HG03378 (cell line): Measurements from ENCODE around the gene CELF2.

Source experiments
- ATAC-seq: cut with Tn5 transposase; IDR thresholded peaks from one replicate; pipeline ENCODE4 v1.9.1; 2021; ENCODE audit warnings: mild to moderate bottlenecking, moderate library complexity; ENCODE audit not compliant: unreplicated experiment

CELF2 gene

GRCh38 chr10:11057018-11057417 lies 39.3 kb downstream of the CELF2 start:
- ATAC-seq: no peak

- ATAC-seq: no peak
Measured at GRCh38 chr10:11057448-11057847, 39.8 kb downstream of the CELF2 start.

DNA sequence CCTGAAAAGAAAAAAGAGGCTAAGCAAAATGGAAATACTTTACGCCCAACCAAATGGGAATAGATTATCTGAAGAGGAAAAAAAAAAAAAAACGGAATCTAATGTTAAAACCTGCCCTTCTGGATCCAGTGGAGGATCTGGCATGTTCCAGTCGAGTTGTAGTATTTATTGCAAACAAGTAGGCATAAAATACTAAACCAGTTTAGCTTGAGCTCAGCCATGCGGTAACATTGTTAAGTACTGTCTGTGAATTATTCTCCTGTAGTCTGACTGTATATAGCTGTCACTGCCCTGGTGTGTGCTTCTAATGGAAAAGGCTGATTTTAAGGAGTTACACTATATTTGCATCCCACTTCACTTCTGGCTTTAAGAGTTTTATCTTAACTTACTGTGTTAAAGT lies 40.3 kb downstream of the CELF2 start:
- ATAC-seq: no peak

DNA sequence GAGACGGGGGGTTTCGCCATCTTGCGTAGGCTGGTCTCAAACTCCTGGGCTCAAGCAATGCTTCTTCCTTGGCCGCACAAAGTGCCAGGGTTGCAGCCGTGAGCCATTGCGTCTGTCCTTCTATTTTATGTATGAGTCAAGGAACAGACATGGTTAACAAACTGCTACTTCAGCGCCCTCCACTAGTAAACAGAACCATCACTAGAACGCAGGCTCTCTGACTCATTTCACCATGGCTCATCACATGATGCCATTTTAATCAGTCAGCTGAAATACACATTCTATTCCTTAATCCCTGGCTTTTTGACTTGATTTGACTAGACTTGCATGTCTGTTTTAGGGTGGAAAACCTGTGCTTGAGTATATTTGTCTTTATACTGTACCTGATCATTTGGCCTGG lies 41.3 kb downstream of the CELF2 start:
- ATAC-seq: no peak

GRCh38 chr10:11063856-11064255 lies 46.2 kb downstream of the CELF2 start:
- ATAC-seq: no peak

DNA sequence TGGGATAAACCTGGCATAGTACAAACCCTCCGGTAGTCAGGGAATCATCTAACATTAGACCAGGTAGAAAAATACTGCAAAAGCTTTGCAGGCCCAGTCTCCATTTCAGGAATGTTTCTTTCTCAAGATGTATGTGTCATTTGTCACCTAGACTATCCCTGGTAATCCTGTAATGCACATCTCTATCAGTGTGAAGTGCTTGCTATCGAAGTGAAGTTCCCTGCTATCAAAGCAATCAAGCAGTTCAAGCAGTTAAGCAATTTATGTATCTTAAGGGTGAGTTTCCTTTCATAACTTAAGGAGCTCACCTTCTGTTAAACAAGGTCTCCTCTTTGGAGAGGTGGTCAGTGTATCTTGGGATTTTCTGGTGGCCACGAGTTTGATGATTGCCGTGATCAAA lies 47.2 kb downstream of the CELF2 start:
- ATAC-seq: no peak

DNA sequence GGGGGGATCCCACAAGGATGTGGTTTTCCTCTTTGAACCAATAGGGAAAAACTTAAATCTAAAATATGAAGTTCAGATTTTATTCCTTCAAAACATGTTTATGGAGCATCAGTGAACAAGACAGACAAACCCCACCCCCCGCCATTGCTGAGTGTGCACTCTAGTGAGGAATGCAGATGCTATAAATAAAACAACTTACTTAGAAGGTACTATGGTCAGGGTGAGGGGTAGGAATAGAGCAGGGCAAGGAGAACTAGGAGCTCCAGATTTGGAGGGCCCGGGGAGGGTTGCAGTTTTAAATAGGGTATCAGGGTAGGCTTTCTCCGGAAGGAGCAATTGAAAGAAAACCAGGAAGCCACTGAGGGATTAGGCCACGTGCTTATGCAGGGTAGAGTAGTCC lies 47.9 kb downstream of the CELF2 start:
- no peak for ATAC-seq

DNA sequence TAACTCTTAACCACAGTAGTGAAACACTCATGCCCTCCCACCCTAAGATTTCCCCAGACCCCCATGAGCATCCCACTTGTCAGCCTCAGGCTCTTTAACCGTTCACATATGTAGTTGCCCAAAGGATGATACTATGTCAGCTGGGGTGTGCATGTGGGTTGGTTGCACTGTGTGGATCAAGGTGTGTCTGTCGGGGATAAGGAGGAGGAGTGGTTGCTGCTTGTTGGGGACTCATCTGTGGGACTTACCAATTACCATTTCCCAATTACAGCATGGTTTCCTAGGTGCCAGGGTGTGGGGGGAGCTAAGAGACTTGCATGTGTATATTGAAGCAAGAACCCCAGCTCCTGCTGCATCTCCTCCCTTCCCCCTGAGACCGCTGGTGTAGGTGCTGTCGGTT lies 48.8 kb downstream of the CELF2 start:
- ATAC-seq: no peak

GRCh38 chr10:11068861-11069633 lies 51.4 kb downstream of the CELF2 start:
- ATAC-seq: no peak

- ATAC-seq: no peak
Measured at GRCh38 chr10:11073410-11073809, 55.7 kb downstream of the CELF2 start.

DNA sequence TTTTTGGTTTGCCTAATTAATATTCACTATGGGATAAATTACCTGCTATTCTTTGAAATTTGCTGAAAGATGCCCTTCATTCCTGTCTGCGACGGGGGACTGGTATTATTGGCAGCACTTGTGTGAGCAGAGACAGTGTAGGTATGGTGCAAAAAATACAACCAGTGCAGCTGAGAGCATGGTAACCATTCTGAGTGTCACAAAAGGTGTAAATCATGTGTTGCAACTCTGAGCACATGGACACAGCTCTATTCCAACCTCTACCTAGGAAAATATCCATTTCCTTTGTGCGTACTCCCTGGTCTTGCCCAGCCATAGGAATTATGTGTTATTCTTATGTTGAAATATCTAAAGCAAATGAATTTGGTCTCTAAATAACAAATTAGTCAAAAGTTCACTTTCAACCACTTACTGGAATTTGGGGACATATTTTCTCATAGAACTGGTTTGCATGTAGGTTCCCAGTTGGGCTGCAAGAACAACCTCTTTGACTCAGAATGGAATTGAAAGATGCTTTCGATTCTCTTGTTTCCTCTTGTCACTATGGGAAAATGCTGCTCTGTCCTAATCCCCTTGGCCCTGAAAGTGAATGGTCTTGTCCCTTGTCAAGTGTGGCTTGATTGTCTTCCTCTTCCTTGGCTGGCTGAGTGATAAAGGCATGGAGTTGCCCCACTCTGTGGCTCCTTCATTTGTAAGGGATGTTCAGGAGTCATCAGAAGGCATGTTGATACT lies 57.0 kb downstream of the CELF2 start:
- peak; percentile 93 for ATAC-seq

DNA sequence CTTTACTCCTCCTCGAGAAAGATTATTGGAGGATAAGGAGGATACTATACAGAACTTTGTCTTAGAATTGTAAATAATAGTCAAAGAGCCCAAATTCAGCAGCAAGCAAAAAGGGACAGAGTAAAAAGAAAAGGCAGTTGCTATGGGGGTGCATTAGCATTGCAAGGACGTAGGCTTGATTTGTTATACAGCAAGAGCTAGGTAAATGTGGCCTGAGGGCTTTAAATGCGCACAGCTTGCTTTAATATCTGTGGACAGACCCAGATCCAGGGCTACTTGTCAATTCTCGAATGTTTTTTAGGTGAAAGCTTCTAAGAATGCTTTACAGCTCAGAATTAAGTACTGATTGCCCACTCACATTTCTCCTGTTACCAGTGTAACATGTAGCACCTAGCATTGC lies 58.5 kb downstream of the CELF2 start:
- no peak for ATAC-seq

- ATAC-seq: no peak
Measured at GRCh38 chr10:11080564-11080984, 62.9 kb downstream of the CELF2 start.

DNA sequence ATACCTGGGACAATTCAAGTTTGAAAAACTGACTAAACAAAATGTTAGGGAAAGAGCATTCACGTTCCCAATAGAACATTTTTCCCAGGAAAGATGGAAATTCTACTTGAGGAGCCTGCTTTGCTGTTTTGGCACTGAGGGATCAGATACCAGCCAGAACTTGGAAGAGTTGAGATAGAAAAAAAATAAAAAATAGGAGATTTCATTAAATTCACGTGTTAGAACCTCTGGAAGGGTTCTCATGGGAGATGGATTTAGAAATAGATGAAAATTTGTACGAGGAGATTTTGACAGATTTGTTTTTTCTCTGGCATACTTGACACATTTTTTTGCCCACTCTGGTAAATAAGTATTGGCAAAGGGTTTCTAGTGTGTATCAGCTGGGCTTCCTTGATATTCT lies 63.7 kb downstream of the CELF2 start:
- ATAC-seq: no peak

- no peak for ATAC-seq
Measured at GRCh38 chr10:11082526-11082925, 64.9 kb downstream of the CELF2 start.

DNA sequence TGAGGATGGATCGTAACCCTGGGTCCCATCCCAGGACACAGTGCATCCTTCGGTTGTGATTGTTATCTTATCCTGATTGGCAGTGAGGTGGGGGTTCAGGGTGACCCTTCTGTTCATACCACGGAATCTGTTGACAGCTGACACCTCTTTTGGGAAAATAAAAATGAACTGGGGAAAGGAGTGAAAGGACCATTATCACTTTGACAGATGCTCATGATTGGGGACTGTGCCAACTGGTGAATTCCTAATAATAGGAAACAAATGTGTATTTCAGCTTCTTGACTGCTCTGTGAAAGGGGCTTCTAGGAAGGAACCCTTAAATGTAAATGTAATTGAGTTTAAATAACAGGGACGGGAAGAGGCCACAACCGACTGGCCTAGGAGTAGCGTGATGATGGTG lies 65.4 kb downstream of the CELF2 start:
- ATAC-seq: no peak

GRCh38 chr10:11085545-11085944 lies 67.9 kb downstream of the CELF2 start:
- ATAC-seq: no peak

DNA sequence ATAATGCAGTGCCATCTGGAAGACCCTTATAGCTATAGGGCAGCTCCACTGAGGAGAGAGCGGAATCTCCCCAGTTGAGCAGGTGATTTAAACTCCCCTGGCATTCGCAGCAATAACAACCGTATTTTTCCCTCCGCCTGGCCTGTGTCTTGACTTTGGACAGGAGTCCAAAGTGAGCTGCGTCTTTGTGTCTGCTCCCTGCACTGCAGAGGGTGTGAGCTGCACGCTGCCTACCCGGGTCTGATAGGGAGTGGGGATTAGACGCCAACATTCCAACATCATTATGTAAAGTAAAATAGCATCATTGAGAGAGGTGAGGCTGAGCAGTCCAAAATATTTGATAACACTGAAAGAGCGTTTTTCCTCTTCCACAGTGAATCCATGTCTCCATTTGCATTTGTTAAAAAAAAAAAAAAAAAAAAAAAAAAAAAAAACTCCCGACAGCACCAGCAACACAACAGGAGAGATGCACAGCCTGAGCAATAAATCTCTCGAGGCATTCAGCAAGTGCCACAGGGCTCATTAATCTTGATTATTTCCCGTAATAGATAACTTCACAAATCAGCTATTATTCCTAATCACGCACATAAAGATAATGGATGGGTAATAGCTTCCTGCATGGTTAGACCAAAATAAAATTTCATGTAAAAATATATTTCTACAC lies 68.6 kb downstream of the CELF2 start:
- ATAC-seq: no peak

GRCh38 chr10:11087372-11087771 lies 69.7 kb downstream of the CELF2 start:
- no peak for ATAC-seq

DNA sequence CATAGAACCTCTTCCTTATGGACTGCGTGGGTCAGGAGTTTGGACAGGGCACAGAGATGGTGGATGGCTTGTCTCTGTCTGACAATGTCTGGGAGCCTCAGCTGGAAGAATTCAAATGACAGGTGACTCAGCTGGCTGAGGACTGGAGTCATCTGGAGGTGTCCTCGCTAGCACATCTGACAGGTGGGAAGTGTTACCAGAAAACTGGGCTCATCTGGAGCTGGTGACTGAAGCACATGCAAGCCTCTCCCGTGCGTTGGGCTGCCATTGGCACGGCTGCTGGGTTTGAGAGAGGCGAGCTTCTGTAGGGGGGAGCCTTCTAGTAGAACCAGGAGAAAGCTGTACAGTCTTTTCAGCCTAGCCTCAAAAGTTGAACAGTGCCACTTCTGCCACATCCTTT lies 71.0 kb downstream of the CELF2 start:
- ATAC-seq: no peak

GRCh38 chr10:11089272-11089671 lies 71.6 kb downstream of the CELF2 start:
- ATAC-seq: no peak

DNA sequence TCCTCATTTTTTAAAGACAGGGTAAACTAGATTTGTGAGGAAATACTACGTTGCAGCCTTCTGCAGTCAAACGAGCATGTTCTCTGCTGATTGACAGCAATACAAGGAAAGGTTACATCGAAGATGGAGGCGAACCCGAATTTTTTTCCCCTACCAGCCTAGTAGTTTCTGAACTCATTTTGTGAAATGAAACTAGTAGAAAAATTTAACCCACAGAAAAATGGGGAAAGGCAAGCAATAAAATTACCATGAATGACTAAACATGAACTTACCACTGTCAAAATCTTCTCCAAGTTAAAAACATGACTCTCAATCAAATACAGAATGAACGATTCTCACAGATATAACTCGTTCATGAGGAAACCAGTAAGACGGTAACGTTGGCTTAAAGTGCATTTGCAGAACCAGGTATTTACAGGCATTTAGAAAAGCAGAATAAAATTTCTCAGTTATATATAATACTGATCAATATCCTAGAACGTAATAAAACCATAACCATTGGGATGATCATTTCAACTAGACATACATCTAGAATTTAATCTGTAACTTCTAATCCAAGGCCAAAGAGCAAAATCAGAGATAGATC lies 73.9 kb downstream of the CELF2 start:
- no peak for ATAC-seq
